Stimulated activated CD4-positive, alpha-beta T cell treated with anti-CD3 and anti-CD28 coated beads, Interleukin-15, amount 100 ng/mL, for 48 hours (primary cell): ENCODE measurements around the gene SLC37A2.
"Not testable (repeated sequence)": the region's sequence is repeated elsewhere in the genome, so short reads cannot be mapped to it uniquely, and the experiment has no call there.

Source experiments
- DNase-seq, 2 donors: peaks; one replicate each; pipeline ENCODE4 v3.0.0-alpha.2; 2020; ENCODE audit warnings: low read depth in 2 of 2

Gene SLC37A2

GRCh38 chr11:125084057-125084416 lies 20.9 kb downstream of the SLC37A2 start:
- DNase-seq, result no peak

- no peak for DNase-seq
Observed at GRCh38 chr11:125084761-125085231, 21.7 kb downstream of the SLC37A2 start.

GRCh38 chr11:125085301-125086081 lies 22.4 kb downstream of the SLC37A2 start:
- DNase-seq, result no peak

GRCh38 chr11:125086633-125087296 lies 23.7 kb downstream of the SLC37A2 start:
- DNase-seq, result no peak

- DNase-seq, result no peak
Observed at GRCh38 chr11:125088123-125088522, 25.0 kb downstream of the SLC37A2 start.

GRCh38 chr11:125088576-125089455 lies 25.7 kb downstream of the SLC37A2 start:
- no peak for DNase-seq

- DNase-seq, result not testable (repeated sequence)
Observed at GRCh38 chr11:125089481-125089880, 26.4 kb downstream of the SLC37A2 start.

GRCh38 chr11:125090151-125090550 lies 27.0 kb downstream of the SLC37A2 start:
- DNase-seq, result not testable (repeated sequence)

GRCh38 chr11:125090816-125091215 lies 27.7 kb downstream of the SLC37A2 start:
- DNase-seq, result no peak

GRCh38 chr11:125091247-125091876 lies 28.3 kb downstream of the SLC37A2 start:
- no peak for DNase-seq

- no peak for DNase-seq
Observed at GRCh38 chr11:125091877-125092664, 29.0 kb downstream of the SLC37A2 start.

- no peak for DNase-seq
Observed at GRCh38 chr11:125092669-125093068, 29.6 kb downstream of the SLC37A2 start.

GRCh38 chr11:125093502-125093901 lies 30.4 kb downstream of the SLC37A2 start:
- no peak for DNase-seq

GRCh38 chr11:125094731-125095130 lies 31.6 kb downstream of the SLC37A2 start:
- no peak for DNase-seq

- DNase-seq, result no peak
Observed at GRCh38 chr11:125100136-125100535, 37.0 kb downstream of the SLC37A2 start.

GRCh38 chr11:125101596-125101995 lies 38.5 kb downstream of the SLC37A2 start:
- DNase-seq, result no peak

- DNase-seq, result no peak
Observed at GRCh38 chr11:125102025-125102424, 38.9 kb downstream of the SLC37A2 start.

GRCh38 chr11:125102510-125102909 lies 39.4 kb downstream of the SLC37A2 start:
- no peak for DNase-seq

GRCh38 chr11:125105926-125106325 lies 42.8 kb downstream of the SLC37A2 start:
- no peak for DNase-seq

GRCh38 chr11:125108469-125108868 lies 45.4 kb downstream of the SLC37A2 start:
- no peak for DNase-seq

GRCh38 chr11:125110506-125110905 lies 47.4 kb downstream of the SLC37A2 start:
- DNase-seq, result no peak
